GM19043 (cell line): ENCODE results near the gene COL6A3.

Experiments used
- ATAC-seq: cut with Tn5 transposase; IDR thresholded peaks from one replicate; pipeline ENCODE4 v1.9.1; 2021; ENCODE audit warnings: low read depth; ENCODE audit not compliant: unreplicated experiment

Gene COL6A3

GRCh38 chr2:237413777-237414661 is at the start of gene COL6A3:
COL6A3 (minus strand) TSS chr2:237414164; CDS start chr2:237396817, 17,347 bp downstream.
- ATAC-seq = no peak

GRCh38 chr2:237459741-237460174 is 45.8 kb upstream of the COL6A3 start:
- ATAC-seq = no peak

GRCh38 chr2:237459226-237459625 is 45.3 kb upstream of the COL6A3 start:
- no peak for ATAC-seq

GRCh38 chr2:237458519-237458918 is 44.6 kb upstream of the COL6A3 start:
- ATAC-seq = no peak

GRCh38 chr2:237457388-237457941 is 43.5 kb upstream of the COL6A3 start:
- ATAC-seq = no peak

- ATAC-seq = no peak
These were observed 42.4 kb upstream of the COL6A3 start for GRCh38 chr2:237456200-237456843.

- ATAC-seq = no peak
These were observed 41.8 kb upstream of the COL6A3 start for GRCh38 chr2:237455764-237456163.

GRCh38 chr2:237453671-237454070 is 39.7 kb upstream of the COL6A3 start:
- no peak for ATAC-seq

GRCh38 chr2:237452861-237453260 is 38.9 kb upstream of the COL6A3 start:
- ATAC-seq = no peak

- no peak for ATAC-seq
These were observed 37.9 kb upstream of the COL6A3 start for GRCh38 chr2:237451643-237452469.

GRCh38 chr2:237450583-237450982 is 36.6 kb upstream of the COL6A3 start:
- no peak for ATAC-seq

GRCh38 chr2:237450108-237450507 is 36.1 kb upstream of the COL6A3 start:
- ATAC-seq = no peak

- no peak for ATAC-seq
These were observed 35.4 kb upstream of the COL6A3 start for GRCh38 chr2:237449193-237449881.

GRCh38 chr2:237448626-237449025 is 34.7 kb upstream of the COL6A3 start:
- no peak for ATAC-seq

GRCh38 chr2:237448171-237448570 is 34.2 kb upstream of the COL6A3 start:
- no peak for ATAC-seq

- no peak for ATAC-seq
These were observed 33.5 kb upstream of the COL6A3 start for GRCh38 chr2:237447496-237447895.

GRCh38 chr2:237446338-237446665 is 32.3 kb upstream of the COL6A3 start:
- ATAC-seq = no peak

GRCh38 chr2:237445611-237446337 is 31.8 kb upstream of the COL6A3 start:
- ATAC-seq = no peak

GRCh38 chr2:237444071-237444470 is 30.1 kb upstream of the COL6A3 start:
- no peak for ATAC-seq
